ENCODE measurements around the gene ATG4D.
"Not testable (repeated sequence)": the region's sequence is repeated elsewhere in the genome, so short reads cannot be mapped to it uniquely, and the experiment has no call there.

The ATG4D gene

DNA sequence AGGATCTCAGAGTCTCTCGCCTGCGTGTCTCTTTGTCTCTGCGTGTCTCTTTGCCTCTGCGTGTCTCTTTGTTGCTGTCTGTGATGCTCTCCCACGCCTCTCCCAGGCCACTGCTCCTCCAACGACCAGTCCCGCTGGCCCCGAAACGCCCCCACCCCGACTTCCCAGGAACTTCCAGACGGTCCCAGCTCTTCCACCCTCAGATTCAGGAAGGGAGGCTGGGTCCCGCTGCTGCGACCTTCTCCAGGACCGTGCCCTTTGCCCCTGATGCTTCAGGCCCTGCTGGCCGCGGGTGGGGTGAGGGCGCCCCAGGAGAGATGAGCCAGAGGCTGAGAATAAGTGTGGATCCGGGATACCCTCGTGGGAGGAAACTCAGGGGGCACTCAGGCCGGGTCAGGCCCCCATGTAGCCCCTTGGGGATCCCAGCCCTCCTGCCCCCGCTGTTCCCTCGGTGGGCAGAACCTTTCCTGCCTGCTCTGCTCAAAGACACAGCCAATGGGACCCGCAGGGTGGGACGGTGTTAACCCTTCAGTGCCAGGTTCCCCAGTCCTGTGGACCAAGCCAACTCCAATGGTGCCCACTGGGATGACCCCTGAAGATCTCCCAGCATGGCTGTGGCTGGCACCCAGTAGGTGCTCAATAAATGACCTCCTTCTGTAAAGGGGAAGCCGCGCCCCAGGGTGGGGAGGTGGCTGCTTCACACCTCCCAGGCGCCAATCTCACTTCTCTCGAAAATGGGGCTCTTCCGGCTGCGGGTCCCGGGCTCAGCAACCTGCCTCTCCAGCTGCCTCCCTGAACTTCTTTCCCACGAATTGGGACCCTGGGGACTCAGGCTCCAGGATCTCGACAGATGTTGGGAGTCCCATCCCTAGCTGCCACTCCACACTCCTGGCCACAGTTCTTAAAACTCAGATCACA is 25.0 kb upstream of the ATG4D start:
- H3K4me3 ChIP-seq (ENCODE audit: low read depth, low read length): no peak overlapping the region
- no peak for DNase-seq (ENCODE audit: low read depth)

DNA sequence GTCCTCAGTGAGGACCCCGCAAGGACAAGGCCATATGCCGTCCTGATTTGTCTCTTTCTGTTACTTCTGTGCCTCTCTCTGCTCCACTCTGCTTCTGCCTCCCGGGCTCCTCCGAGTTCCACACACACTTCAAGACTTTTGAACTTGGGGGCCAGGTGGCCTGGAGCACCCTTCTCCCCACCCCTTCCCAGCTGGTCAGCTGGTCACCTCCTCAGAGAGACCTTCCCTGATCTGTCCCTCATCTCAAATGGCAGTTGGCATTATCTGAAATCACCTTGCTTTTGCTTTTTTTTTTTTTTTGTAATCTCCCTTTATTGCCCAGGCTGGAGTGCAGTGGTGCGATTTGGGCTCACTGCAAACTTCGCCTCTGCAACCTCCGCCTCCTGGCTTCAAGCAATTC is 24.3 kb upstream of the ATG4D start:
- no peak for DNase-seq (ENCODE audit: low read depth)
- H3K4me3 ChIP-seq (ENCODE audit: low read depth, low read length): no peak overlapping the region

DNA sequence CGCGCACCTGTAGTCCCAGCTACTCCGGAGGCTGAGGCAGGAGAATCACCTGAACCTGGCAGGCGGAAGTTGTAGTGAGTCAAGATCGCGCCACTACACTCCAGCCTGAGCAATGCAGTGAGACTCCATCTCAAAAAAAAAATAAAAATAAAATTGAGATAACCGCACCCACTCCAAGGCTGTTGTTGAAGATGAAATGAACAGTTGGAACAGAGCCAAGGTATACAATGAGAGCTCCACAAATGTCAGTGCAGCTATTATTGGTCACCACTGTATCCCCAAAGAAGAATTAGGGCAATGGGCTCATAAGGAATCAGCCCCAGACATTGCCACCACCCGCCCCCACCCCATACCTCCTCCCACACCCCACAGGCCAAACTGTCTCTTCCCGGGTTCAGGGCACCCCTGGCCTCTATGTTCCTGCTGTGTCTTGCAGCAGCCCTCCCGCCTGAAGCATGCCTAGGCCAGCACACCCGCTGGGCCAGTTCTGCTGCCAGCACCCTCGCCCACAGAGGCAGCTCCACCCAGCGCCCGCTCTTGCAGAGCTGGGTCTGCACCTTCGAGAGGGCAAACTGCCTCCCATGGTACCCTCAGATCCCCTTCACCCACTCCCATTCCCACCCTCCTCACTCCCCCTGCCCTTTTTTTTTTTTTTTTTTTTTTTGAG is 22.9 kb upstream of the ATG4D start:
- DNase-seq (ENCODE audit: low read depth): no peak
- no peak overlapping the region for H3K4me3 ChIP-seq (ENCODE audit: low read depth, low read length)

DNA sequence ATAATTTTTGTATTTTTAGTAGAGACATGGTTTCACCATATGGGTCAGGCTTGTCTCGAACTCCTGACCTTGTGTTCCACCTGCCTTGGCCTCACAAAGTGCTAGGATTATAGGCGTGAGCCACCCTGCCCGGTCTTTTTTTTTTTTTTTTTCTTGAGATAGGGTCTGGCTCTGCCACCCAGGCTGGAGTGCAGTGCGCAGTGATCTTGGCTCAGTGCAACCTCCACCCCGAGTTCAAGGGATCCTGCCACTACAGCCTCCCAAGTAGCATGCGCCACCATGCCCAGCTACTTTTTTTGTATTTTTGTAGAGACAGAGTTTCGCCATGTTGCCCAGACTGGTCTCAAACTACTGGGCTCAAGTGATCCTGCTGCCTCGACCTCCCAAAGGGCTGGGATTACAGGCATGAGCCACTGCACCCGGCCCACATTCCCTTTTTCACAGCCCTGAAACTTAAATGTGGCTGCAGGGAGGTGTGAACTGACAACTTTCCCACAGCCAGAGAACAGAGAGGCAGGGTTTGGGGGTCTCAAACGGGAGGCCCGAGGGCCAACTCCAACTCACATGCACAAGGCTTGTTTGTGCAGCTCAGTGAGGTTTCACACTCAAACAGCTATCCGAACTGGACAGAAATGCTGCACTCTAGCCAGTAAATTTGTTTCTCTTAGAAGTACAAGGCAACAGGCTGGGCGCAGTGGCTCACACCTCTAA is 22.1 kb upstream of the ATG4D start:
- no peak for DNase-seq (ENCODE audit: low read depth)
- no peak overlapping the region for H3K4me3 ChIP-seq (ENCODE audit: low read depth, low read length)

DNA sequence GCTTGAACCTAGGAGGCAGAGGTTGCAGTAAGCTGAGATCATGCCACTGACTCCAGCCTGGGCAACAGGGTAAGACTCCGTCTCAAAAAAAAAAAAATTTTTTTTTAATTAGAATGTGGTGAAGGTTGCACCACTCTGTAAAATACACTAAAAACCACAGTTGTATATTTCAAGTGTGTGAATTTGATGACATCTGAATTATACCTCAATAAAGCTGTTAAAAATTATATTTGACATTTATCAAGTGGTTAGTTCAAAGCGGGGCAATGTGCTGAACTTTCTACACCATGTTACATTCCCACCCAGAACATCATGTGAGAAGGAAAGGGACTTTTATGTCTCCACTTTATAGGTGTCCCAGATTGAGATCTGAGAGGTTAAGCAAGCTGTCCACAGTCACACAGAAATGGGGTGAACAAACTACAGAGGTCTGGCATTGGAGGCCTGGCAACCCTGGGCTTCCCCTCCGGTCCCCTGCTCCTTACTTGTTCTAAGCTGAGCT is 20.5 kb upstream of the ATG4D start:
- no peak for DNase-seq (ENCODE audit: low read depth)
- no peak overlapping the region for H3K4me3 ChIP-seq (ENCODE audit: low read depth, low read length)

DNA sequence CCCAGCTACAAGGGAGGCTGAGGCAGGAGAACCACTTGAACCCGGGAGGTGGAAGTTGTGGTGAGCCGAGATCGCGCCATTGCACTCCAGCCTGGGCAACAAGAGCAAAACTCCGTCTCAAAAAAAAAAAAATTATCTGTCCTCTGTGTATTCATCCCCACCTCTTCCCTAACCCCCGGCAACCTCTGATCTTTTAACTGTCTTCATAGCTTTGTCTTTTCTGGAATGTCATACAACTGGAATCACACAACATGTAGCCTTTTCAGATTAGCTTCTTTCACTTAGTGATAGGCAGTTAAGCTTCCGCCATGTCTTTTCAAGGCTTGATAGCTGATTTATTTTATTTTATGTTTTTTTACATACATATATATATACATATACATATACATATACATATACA is 18.1 kb upstream of the ATG4D start:
- no peak for DNase-seq (ENCODE audit: low read depth)
- no peak overlapping the region for H3K4me3 ChIP-seq (ENCODE audit: low read depth, low read length)

DNA sequence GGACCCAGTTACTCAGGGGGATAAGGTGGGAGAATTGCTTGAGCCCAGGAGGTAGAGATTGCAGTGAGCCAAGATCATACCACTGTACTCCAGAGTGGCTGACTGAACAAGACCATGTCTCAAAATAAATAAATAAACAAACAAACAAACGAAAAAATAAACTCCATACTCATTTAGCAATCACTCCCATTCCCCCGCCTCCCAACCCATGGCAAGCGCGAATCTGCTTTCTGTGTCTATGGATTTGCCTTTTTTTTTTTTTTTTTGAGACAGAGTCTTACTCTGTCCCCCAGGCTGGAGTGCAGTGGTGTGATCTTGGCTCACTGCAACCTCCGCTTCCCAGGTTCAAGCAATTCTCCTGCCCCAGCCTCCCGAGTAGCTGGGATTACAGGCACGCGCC is 16.8 kb upstream of the ATG4D start:
- DNase-seq (ENCODE audit: low read depth); H3K4me3 ChIP-seq (ENCODE audit: low read depth, low read length): not testable (repeated sequence)

DNA sequence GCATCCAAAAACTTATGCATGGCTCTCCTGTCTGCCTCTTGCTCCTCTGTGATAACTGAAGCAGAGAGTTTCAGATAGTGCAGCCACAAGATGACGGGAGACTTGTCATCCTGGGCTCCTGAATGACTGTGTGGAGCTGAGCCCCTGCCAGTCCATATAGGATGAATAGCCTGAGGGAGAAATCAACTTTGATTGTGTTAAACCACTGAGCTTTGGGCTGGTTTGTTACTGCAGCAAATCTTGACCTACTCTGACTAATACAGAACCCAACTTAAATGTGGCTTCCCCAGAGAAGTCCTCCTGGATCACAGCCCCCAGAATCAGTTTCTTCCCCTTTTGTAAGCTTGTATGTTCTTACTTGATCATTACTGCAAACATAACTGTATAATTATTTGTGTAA is 11.2 kb upstream of the ATG4D start:
- DNase-seq (ENCODE audit: low read depth): no peak
- no peak overlapping the region for H3K4me3 ChIP-seq (ENCODE audit: low read depth, low read length)

DNA sequence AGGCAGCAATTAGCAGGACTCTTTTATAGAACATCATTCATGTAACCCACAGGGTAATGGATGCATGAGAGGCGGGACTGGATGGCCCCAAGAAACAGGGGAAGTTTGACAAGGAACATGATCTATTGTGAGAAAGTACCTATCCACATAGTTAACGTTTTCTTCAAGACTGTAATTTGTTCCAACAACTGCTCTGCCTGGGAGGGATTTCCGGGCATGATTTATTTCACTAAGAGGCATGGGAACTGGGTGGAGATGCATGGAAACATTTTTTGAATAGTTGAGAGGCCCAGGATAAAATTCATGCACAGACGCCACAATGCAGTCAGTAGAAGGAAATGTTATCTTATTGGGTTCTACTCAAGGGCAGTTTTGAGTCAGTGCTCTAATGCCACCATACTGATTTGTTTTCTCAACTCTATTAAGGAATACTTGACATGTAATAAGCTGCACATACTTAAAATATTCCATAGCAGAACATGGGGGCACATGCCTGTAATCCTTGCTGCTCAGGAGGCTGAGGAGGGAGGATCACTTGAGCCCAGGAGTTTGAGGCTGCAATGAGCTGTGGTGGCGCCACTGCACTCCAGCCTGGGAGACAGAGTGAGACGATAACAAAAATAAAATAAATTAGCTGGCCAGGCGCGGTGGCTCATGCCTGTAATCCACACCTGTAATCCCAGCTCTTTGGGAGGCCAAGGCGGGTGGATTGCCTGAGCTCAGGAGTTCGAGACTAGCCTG is 9.9 kb upstream of the ATG4D start:
- no peak overlapping the region for H3K4me3 ChIP-seq (ENCODE audit: low read depth, low read length)
- peak; percentile 12 for DNase-seq (ENCODE audit: low read depth)

DNA sequence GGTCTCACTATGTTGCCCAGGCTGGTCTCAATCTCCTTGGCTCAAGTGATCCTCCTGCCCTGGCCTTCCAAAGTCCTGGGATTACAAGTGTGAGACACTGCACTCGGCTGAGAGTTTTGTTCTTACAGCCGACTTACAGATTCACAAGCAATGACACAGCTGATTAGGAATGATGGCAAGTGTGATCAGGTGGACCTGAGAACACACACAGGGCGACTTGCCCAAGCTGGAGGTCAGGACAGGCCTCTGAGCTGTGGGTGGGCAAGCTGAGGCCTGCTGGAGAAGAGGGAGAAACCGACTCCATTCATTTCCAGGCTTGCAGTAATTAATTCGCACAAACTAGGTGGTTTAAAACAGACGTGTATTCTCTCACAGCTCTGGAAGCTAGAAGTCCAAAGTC is 8.1 kb upstream of the ATG4D start:
- no peak for DNase-seq (ENCODE audit: low read depth)
- H3K4me3 ChIP-seq (ENCODE audit: low read depth, low read length): no peak overlapping the region

DNA sequence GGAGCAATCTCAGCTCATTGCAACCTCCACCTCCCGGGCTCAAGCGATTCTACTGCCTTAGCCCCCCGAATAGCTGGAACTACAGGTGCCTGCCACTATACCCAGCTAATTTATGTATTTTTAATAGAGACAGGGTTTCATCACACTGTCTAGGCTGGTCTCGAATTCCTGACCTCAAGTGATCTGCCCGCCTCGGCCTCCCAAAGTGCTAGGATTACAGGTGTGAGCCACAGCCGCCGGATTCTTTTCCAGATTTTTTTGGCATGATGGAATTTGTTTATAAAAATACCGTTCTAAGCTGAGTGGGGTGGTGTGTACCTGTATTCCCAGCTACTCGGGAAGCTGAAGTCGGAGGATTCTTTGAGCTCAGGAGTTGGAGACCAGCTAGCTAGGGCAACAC is 6.0 kb upstream of the ATG4D start:
- no peak for DNase-seq (ENCODE audit: low read depth)

DNA sequence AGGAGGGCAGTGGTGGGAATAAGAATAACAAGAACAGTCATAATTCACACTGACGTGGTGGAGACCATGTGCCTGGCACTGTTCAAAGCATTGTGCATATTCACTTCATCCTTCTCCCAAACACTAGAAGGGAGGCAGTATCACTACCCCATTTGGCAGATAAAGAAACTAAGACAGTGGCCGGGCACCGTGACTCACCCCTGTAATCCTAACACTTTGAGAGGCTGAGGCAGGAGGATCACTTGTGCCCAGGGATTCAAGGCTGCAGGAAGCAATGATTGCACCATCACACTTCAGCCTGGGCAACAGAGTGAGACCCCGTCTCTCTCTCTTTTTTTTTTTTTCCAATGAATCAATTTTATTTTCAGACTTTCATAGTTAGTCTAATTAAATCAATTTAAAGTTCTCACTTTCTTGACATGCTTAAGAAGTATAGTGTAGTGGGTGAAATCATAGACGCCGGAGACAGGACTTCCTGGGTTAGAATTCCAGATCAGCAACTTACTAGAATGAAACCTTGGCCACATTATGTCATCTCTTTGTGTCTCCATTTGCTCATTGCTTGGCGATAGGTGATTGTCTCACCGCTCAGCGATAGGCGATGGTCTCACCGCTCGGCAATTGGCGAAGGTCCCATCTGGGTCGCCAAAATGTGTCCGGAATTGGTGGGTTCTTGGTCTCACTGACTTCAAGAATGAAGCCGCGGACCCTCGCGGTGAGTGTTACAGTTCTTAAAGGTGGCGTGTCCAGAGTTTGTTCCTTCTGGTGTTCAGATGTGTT is 5.3 kb upstream of the ATG4D start:
- DNase-seq (ENCODE audit: low read depth): no peak

More for the DNA sequence above, 6.0 kb upstream of the ATG4D start:
- H3K4me3 ChIP-seq (ENCODE audit: low read depth, low read length): no peak overlapping the region

DNA sequence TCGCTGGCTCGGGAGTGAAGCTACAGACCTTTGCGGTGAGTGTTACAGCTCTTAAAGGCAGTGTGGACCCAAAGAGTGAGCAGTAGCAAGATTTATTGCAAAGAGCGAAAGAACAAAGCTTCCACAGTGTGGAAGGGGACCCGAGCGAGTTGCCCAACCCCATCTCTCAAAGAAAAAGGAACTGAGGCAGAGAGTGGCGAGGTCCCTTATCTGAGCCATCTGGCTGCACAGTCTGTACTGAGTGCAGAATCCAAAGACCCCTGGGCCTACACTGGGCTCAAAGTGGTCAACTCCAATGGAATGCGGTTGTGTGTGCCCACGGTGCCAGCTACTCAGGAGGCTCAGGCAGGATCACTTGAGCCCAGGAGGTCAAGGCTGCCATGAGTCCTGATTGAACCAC is 4.7 kb upstream of the ATG4D start:
- not testable (repeated sequence) for H3K4me3 ChIP-seq (ENCODE audit: low read depth, low read length); DNase-seq (ENCODE audit: low read depth)

More for the DNA sequence above, 5.3 kb upstream of the ATG4D start:
- H3K4me3 ChIP-seq (ENCODE audit: low read depth, low read length): no peak overlapping the region

DNA sequence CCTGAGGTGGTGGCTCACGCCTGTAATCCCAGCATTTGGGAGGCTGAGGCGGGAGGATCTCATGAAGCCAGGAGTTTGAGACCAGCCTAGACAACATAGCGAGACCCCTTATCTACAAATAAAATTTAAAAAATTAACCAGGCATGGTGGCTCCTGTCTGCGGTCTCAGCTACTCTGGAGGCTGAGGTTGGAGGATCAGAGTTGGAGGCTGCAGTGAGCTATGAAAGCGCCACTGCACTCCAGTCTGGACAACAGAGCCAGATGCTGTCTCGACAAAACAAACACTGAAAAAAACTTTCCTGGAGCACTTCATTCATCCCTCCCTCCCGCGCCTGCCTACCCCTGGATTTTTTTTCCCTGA is 665 bp upstream of the ATG4D start:
- peak overlapping the region; percentile 86 for H3K4me3 ChIP-seq (ENCODE audit: low read depth, low read length)
- no peak for DNase-seq (ENCODE audit: low read depth)

DNA sequence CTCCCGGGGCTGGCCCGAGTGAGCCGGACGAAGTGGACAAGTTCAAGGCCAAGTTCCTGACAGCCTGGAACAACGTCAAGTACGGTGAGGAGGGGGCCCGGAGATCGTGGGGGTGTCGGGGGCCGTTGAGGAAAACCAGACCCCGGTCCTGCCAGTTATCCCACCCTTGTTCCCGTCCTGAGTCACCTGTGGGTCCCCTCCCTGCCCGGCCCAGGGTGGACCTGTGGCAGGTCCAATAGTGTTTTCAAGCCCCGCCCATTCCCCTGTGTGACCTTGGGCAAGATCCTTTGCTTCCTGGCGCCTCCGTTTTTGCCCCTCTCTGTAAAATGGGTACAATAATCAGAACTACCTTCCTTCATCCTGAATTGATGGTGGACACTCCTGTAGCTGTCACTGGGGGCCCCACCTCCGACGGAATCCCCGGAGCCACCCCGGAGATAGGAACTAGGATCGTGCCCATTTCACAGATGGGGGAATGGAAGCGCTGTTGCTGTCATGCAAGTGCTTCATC is 593 bp downstream of the ATG4D start:
- peak overlapping the region; percentile 86 for H3K4me3 ChIP-seq (ENCODE audit: low read depth, low read length)
- no peak for DNase-seq (ENCODE audit: low read depth)

DNA sequence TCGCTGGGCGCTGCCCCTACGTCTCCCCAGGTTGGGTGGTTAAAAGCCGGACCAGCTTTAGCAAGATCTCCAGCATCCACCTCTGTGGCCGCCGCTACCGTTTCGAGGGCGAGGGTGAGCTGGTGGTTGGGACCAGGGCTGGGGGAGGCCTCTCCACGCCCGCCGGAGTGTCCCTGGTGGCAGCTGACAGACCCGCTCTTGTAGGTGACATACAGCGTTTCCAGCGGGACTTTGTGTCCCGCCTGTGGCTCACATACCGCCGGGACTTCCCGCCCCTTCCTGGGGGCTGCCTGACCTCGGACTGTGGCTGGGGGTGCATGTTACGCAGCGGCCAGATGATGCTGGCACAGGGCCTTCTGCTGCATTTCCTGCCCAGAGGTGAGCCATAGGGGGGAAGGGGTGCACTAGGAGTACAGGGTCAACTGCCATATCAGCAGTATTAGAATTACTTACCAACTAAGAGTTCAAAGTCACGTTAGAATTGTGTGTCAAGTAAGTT is 1.1 kb downstream of the ATG4D start:
- no peak for DNase-seq (ENCODE audit: low read depth)
- H3K4me3 ChIP-seq (ENCODE audit: low read depth, low read length): peak overlapping the region; percentile 86

DNA sequence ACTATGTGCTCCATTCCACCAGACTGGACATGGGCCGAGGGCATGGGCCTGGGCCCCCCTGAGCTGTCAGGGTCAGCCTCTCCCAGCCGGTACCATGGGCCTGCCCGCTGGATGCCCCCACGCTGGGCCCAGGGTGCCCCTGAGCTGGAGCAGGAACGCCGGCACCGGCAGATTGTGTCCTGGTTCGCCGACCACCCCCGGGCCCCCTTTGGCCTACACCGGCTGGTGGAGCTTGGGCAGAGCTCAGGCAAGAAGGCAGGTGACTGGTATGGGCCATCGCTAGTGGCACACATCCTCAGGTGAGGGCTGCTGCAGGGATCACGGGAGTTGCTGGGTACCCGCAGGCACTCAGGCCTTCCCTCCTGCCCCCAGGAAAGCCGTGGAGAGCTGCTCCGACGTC is 3.1 kb downstream of the ATG4D start:
- no peak overlapping the region for H3K4me3 ChIP-seq (ENCODE audit: low read depth, low read length)
- no peak for DNase-seq (ENCODE audit: low read depth)

DNA sequence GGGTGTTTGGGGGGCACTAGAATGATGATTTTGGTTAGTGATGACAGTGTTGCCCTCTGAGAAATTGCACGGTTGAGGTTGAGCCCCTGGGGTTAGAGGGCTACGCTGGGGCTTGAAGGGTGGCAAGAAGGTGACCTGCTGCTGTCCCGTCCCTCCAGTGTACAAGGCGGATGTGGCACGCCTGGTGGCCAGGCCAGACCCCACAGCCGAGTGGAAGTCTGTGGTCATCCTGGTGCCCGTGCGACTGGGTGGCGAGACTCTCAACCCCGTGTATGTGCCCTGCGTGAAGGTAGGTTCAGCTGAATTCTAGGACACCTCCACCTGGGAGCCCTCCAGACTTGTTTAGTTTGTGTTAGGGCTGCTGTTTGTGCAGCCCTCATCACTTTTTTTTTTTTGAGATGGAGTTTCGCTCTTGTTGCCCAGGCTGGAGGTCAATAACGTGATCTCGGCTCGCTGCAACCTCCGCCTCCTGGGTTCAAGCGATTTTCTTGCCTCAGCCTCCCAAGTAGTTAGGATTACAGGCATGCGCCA is 5.1 kb downstream of the ATG4D start:
- no peak for DNase-seq (ENCODE audit: low read depth)
- H3K4me3 ChIP-seq (ENCODE audit: low read depth, low read length): no peak overlapping the region
